ENCODE measurements around the gene ENHO.

DNA sequence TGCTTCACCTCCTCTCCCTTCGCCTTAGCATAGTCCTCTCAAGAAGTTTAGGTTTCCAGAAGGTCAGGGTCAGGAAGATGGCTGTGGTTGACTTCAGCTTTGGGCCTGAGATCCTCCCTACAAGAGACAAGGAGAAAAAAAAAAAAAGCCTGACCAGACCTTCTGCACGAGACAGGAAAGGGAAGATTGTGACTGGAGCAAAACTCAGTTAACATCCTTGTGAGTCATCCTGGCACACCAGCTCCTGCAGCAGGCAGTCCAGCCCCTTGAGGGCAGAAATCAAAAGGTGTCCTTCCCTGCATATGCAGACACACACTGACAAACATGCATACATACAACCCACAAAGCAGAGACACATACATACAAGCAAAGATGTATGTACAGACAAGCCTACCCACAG, 18.0 kb upstream of the ENHO start:
- TF ChIP-seq, protein P1, sequence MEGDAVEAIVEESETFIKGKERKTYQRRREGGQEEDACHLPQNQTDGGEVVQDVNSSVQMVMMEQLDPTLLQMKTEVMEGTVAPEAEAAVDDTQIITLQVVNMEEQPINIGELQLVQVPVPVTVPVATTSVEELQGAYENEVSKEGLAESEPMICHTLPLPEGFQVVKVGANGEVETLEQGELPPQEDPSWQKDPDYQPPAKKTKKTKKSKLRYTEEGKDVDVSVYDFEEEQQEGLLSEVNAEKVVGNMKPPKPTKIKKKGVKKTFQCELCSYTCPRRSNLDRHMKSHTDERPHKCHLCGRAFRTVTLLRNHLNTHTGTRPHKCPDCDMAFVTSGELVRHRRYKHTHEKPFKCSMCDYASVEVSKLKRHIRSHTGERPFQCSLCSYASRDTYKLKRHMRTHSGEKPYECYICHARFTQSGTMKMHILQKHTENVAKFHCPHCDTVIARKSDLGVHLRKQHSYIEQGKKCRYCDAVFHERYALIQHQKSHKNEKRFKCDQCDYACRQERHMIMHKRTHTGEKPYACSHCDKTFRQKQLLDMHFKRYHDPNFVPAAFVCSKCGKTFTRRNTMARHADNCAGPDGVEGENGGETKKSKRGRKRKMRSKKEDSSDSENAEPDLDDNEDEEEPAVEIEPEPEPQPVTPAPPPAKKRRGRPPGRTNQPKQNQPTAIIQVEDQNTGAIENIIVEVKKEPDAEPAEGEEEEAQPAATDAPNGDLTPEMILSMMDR (conservative IDR thresholded peaks at IDR 0.05; ENCODE audit: low read depth in 2 of 2), result no peak
- no peak for TF ChIP-seq POLR2AphosphoS5 (IDR thresholded peaks at IDR 0.05; ENCODE audit: low read depth)

All from GM23338 (cell line).